IPS-18a (cell line): Measurements from ENCODE around the gene RGS14.
"Not testable (repeated sequence)": the region's sequence is repeated elsewhere in the genome, so short reads cannot be mapped to it uniquely, and the experiment has no call there.

ENCODE experiments used
- H3K27ac ChIP-seq: one replicate; pipeline ENCODE4 v1.5.1; 2013; ENCODE audit warnings: low read length
- H3K27me3 ChIP-seq: one replicate; pipeline ENCODE4 v1.6.1; 2013; ENCODE audit warnings: mild to moderate bottlenecking, low read length; ENCODE audit not compliant: control insufficient read depth, insufficient read depth
- H3K36me3 ChIP-seq: one replicate; pipeline ENCODE4 v1.6.1; 2013; ENCODE audit warnings: low read depth, low read length; ENCODE audit not compliant: control insufficient read depth
- H3K4me1 ChIP-seq: one replicate; pipeline ENCODE4 v1.6.1; 2013; ENCODE audit warnings: low read depth, low read length; ENCODE audit not compliant: control insufficient read depth
- H3K4me3 ChIP-seq: one replicate; pipeline ENCODE4 v1.5.1; 2013; ENCODE audit warnings: low read length
- H3K9ac ChIP-seq: one replicate; pipeline ENCODE4 v1.6.1; 2013; ENCODE audit warnings: mild to moderate bottlenecking, low read length, moderate library complexity
- H3K9me3 ChIP-seq: one replicate; pipeline ENCODE4 v1.6.1; 2013; ENCODE audit warnings: low read depth, low read length; ENCODE audit not compliant: control insufficient read depth

RGS14 gene

GRCh38 chr5:177353093-177353492, 4.6 kb upstream of the RGS14 start:
- no peaks in the 10 kb centered on the region for H3K9me3 ChIP-seq
- H3K27ac ChIP-seq = no peak overlapping the region
- no peaks in the 10 kb centered on the region for H3K27me3 ChIP-seq
- H3K36me3 ChIP-seq = no peaks in the 10 kb centered on the region
- H3K4me3 ChIP-seq = no peak overlapping the region
- H3K9ac ChIP-seq = no peak overlapping the region
- H3K4me1 ChIP-seq = peaks cover 4% of the 10 kb centered on the region

GRCh38 chr5:177354256-177354655, 3.5 kb upstream of the RGS14 start:
- H3K27me3 ChIP-seq = no peaks in the 10 kb centered on the region
- H3K9me3 ChIP-seq = no peaks in the 10 kb centered on the region
- peaks cover 4% of the 10 kb centered on the region for H3K4me1 ChIP-seq
- H3K4me3 ChIP-seq = no peak overlapping the region
- no peaks in the 10 kb centered on the region for H3K36me3 ChIP-seq
- no peak overlapping the region for H3K9ac ChIP-seq
- no peak overlapping the region for H3K27ac ChIP-seq

- Histone ChIP-seq H3K9me3 (no peaks in the 10 kb centered on the region), H3K36me3 (no peaks in the 10 kb centered on the region), H3K9ac (no peak overlapping the region), H3K27me3 (no peaks in the 10 kb centered on the region), H3K4me3 (no peak overlapping the region), H3K27ac (no peak overlapping the region), H3K4me1 (peaks cover 4% of the 10 kb centered on the region)
Observed at GRCh38 chr5:177354711-177355110, 3.0 kb upstream of the RGS14 start.

- no peak overlapping the region for H3K4me3 ChIP-seq
- no peak overlapping the region for H3K27ac ChIP-seq
- H3K4me1 ChIP-seq = peaks cover 4% of the 10 kb centered on the region
- H3K9ac ChIP-seq = no peak overlapping the region
- H3K36me3 ChIP-seq = no peaks in the 10 kb centered on the region
- no peaks in the 10 kb centered on the region for H3K27me3 ChIP-seq
- no peaks in the 10 kb centered on the region for H3K9me3 ChIP-seq
Observed at GRCh38 chr5:177355162-177355867, 2.4 kb upstream of the RGS14 start.

GRCh38 chr5:177355868-177356168, 1.9 kb upstream of the RGS14 start:
- no peaks in the 10 kb centered on the region for H3K36me3 ChIP-seq
- no peak overlapping the region for H3K27ac ChIP-seq
- H3K4me3 ChIP-seq = no peak overlapping the region
- H3K9me3 ChIP-seq = no peaks in the 10 kb centered on the region
- H3K9ac ChIP-seq = no peak overlapping the region
- H3K27me3 ChIP-seq = no peaks in the 10 kb centered on the region
- H3K4me1 ChIP-seq = no peaks in the 10 kb centered on the region

GRCh38 chr5:177356746-177357145, 978 bp upstream of the RGS14 start:
- no peaks in the 10 kb centered on the region for H3K27me3 ChIP-seq
- H3K9me3 ChIP-seq = no peaks in the 10 kb centered on the region
- no peak overlapping the region for H3K27ac ChIP-seq
- H3K4me1 ChIP-seq = no peaks in the 10 kb centered on the region
- no peaks in the 10 kb centered on the region for H3K36me3 ChIP-seq
- no peak overlapping the region for H3K4me3 ChIP-seq
- no peak overlapping the region for H3K9ac ChIP-seq

GRCh38 chr5:177357146-177357458, 622 bp upstream of the RGS14 start:
- peaks cover 1% of the 10 kb centered on the region for H3K27me3 ChIP-seq
- no peaks in the 10 kb centered on the region for H3K36me3 ChIP-seq
- H3K4me3 ChIP-seq = no peak overlapping the region
- H3K9ac ChIP-seq = no peak overlapping the region
- H3K27ac ChIP-seq = no peak overlapping the region
- peaks cover 2% of the 10 kb centered on the region for H3K4me1 ChIP-seq
- no peaks in the 10 kb centered on the region for H3K9me3 ChIP-seq

- Histone ChIP-seq H3K27ac (no peak overlapping the region), H3K36me3 (no peaks in the 10 kb centered on the region), H3K27me3 (peaks cover 6% of the 10 kb centered on the region), H3K4me3 (no peak overlapping the region), H3K9me3 (no peaks in the 10 kb centered on the region), H3K9ac (no peak overlapping the region), H3K4me1 (peaks cover 10% of the 10 kb centered on the region)
Observed at GRCh38 chr5:177358370-177358819, 671 bp downstream of the RGS14 start.

- H3K4me3 ChIP-seq = no peak overlapping the region
Observed at GRCh38 chr5:177359451-177359851, 1.7 kb downstream of the RGS14 start.

GRCh38 chr5:177359860-177360259, 2.1 kb downstream of the RGS14 start:
- Histone ChIP-seq H3K36me3 (no peaks in the 10 kb centered on the region), H3K9me3 (no peaks in the 10 kb centered on the region), H3K4me1 (peaks cover 13% of the 10 kb centered on the region), H3K4me3 (no peak overlapping the region), H3K27ac (no peak overlapping the region), H3K9ac (no peak overlapping the region), H3K27me3 (peaks cover 6% of the 10 kb centered on the region)

More at GRCh38 chr5:177359451-177359851, 1.7 kb downstream of the RGS14 start:
- no peak overlapping the region for H3K27ac ChIP-seq
- no peak overlapping the region for H3K9ac ChIP-seq
- H3K27me3 ChIP-seq = peaks cover 6% of the 10 kb centered on the region
- H3K4me1 ChIP-seq = peaks cover 13% of the 10 kb centered on the region
- no peaks in the 10 kb centered on the region for H3K36me3 ChIP-seq
- no peaks in the 10 kb centered on the region for H3K9me3 ChIP-seq

- peaks cover 17% of the 10 kb centered on the region for H3K4me1 ChIP-seq
- not testable (repeated sequence) for H3K36me3 ChIP-seq, H3K27ac ChIP-seq, H3K9ac ChIP-seq, H3K9me3 ChIP-seq, H3K27me3 ChIP-seq, H3K4me3 ChIP-seq
Observed at GRCh38 chr5:177360740-177361139, 3.0 kb downstream of the RGS14 start.

GRCh38 chr5:177361418-177362291, 3.9 kb downstream of the RGS14 start:
- H3K4me3 ChIP-seq = no peak overlapping the region
- no peak overlapping the region for H3K9ac ChIP-seq
- peaks cover 25% of the 10 kb centered on the region for H3K4me1 ChIP-seq
- H3K27ac ChIP-seq = no peak overlapping the region
- peaks cover 6% of the 10 kb centered on the region for H3K27me3 ChIP-seq
- no peaks in the 10 kb centered on the region for H3K36me3 ChIP-seq
- H3K9me3 ChIP-seq = no peaks in the 10 kb centered on the region
